ENCODE measurements around the gene SNX12. TPM values are rescaled to one million over a fixed set of nuclear protein-coding genes. Genes with fewer than 3 reads are reported as not detected.

The SNX12 gene
- total RNA-seq, 1 experiment from 2014 or later = 48.4 TPM

DNA sequence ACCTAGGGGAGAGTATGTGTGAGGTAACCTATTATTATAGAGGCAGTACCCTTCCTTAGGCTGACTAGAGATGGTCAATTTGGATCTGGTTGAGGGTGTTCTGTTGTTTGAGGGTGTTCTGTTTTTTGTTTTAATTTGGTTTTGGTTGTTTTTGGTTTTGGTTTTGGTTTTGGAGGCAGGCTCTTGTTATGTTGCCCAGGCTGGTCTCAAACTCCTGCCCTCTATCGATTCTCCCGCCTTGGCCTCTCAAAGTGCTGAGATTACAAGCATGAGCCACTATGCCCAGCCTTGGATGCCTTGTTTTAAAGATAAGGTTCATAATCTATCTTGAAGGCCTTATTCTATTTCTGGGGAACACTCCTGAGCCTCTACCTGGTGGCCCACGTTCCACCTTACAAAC lies 37.5 kb upstream of the SNX12 start:
- intact Hi-C loops (cut with micrococcal nuclease) = no loop called here
- Histone ChIP-seq H3K4me3 (ENCODE audit: low read length) (no peak overlapping the region), H3K27me3 (ENCODE audit: low read length) (no peaks in the 10 kb centered on the region), H3K4me1 (ENCODE audit: insufficient read depth, low read length) (no peaks in the 10 kb centered on the region), H3K9ac (ENCODE audit: low read length) (no peak overlapping the region), H3K79me2 (ENCODE audit: low read length) (no peaks in the 10 kb centered on the region), H3K27ac (ENCODE audit: low read length) (no peak overlapping the region), H3K9me3 (ENCODE audit: low read length) (no peaks in the 10 kb centered on the region), H3K9me2 (replicated peaks; ENCODE audit: low read length) (no peaks in the 10 kb centered on the region), H4K20me1 (ENCODE audit: low read length) (no peaks in the 10 kb centered on the region), H3K36me3 (ENCODE audit: low read depth, low read length) (no peaks in the 10 kb centered on the region), H3F3A (ENCODE audit: low read length, unreplicated experiment) (no peaks in the 10 kb centered on the region), H3K4me2 (ENCODE audit: low read length) (no peak overlapping the region), H2AFZ (ENCODE audit: low read length) (no peak overlapping the region)
- POLR2A ChIA-PET (ENCODE audit: unreplicated experiment) = no interaction called here
- no TSS peak for BruUV-seq (replicated peaks)
- CTCF ChIA-PET = no interaction called here
- TF ChIP-seq, protein P1, sequence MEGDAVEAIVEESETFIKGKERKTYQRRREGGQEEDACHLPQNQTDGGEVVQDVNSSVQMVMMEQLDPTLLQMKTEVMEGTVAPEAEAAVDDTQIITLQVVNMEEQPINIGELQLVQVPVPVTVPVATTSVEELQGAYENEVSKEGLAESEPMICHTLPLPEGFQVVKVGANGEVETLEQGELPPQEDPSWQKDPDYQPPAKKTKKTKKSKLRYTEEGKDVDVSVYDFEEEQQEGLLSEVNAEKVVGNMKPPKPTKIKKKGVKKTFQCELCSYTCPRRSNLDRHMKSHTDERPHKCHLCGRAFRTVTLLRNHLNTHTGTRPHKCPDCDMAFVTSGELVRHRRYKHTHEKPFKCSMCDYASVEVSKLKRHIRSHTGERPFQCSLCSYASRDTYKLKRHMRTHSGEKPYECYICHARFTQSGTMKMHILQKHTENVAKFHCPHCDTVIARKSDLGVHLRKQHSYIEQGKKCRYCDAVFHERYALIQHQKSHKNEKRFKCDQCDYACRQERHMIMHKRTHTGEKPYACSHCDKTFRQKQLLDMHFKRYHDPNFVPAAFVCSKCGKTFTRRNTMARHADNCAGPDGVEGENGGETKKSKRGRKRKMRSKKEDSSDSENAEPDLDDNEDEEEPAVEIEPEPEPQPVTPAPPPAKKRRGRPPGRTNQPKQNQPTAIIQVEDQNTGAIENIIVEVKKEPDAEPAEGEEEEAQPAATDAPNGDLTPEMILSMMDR (conservative IDR thresholded peaks at IDR 0.05; ENCODE audit: low read depth, low read length) = no peak
- TF ChIP-seq EZH2phosphoT487 (IDR thresholded peaks at IDR 0.05; ENCODE audit: borderline replicate concordance, low read length) (no peak), EZH2 (IDR thresholded peaks at IDR 0.05; ENCODE audit: low read length, unreplicated experiment) (no peak)
- no peak for ATAC-seq
- DNase-seq = no peak

GRCh38 chrX:71103110-71103983 lies 35.2 kb upstream of the SNX12 start:
- TF ChIP-seq EZH2 (IDR thresholded peaks at IDR 0.05; ENCODE audit: low read length, unreplicated experiment) = no peak
- TF ChIP-seq, protein P1 (conservative IDR thresholded peaks at IDR 0.05; ENCODE audit: low read depth, low read length) = no peak
- TF ChIP-seq EZH2phosphoT487 (IDR thresholded peaks at IDR 0.05; ENCODE audit: borderline replicate concordance, low read length) = no peak
- H3K79me2 ChIP-seq (ENCODE audit: low read length) = no peaks in the 10 kb centered on the region
- intact Hi-C loops (cut with micrococcal nuclease) = no loop called here
- DNase-seq (no peak), ATAC-seq (no peak)
- H3K4me3 ChIP-seq (ENCODE audit: low read length) = no peak overlapping the region
- no peak overlapping the region for H2AFZ ChIP-seq (ENCODE audit: low read length)
- H3K9ac ChIP-seq (ENCODE audit: low read length) = no peak overlapping the region
- H4K20me1 ChIP-seq (ENCODE audit: low read length) = no peaks in the 10 kb centered on the region
- no peak overlapping the region for H3K4me2 ChIP-seq (ENCODE audit: low read length)
- no peaks in the 10 kb centered on the region for H3K4me1 ChIP-seq (ENCODE audit: insufficient read depth, low read length)
- H3K9me2 ChIP-seq (replicated peaks; ENCODE audit: low read length) = no peaks in the 10 kb centered on the region
- no peaks in the 10 kb centered on the region for H3F3A ChIP-seq (ENCODE audit: low read length, unreplicated experiment)
- POLR2A ChIA-PET (ENCODE audit: unreplicated experiment) = no interaction called here
- BruUV-seq (replicated peaks) = no TSS peak
- H3K27me3 ChIP-seq (ENCODE audit: low read length) = no peaks in the 10 kb centered on the region
- H3K36me3 ChIP-seq (ENCODE audit: low read depth, low read length) = no peaks in the 10 kb centered on the region
- no peak overlapping the region for H3K27ac ChIP-seq (ENCODE audit: low read length)
- no peaks in the 10 kb centered on the region for H3K9me3 ChIP-seq (ENCODE audit: low read length)
- CTCF ChIA-PET = no interaction called here

DNA sequence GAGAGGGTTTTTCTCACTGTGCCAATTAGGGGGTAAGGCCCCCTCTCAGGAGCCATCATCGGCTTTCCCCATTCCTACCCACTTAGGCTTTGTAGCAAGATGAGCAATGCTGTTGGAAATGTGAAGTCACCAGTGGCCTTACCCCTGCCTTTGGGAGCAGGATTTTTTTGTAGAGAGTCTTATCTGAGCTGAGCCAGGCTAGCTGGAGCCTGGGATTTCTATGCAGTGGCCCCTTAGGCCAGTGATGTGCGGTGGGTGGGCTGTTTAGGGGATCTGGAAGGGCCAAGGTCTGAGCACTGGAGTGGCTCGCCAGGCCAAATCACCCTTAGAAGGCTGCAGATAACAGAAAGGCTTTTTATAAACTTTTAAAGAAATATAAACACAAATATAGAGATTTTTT lies 34.2 kb upstream of the SNX12 start:
- H3F3A ChIP-seq (ENCODE audit: low read length, unreplicated experiment) = no peaks in the 10 kb centered on the region
- H3K4me3 ChIP-seq (ENCODE audit: low read length) = no peak overlapping the region
- H3K27me3 ChIP-seq (ENCODE audit: low read length) = no peaks in the 10 kb centered on the region
- H3K36me3 ChIP-seq (ENCODE audit: low read depth, low read length) = no peaks in the 10 kb centered on the region
- H3K79me2 ChIP-seq (ENCODE audit: low read length) = no peaks in the 10 kb centered on the region
- H3K9me2 ChIP-seq (replicated peaks; ENCODE audit: low read length) = no peaks in the 10 kb centered on the region
- intact Hi-C loops (cut with micrococcal nuclease) = no loop called here
- no peaks in the 10 kb centered on the region for H3K4me1 ChIP-seq (ENCODE audit: insufficient read depth, low read length)
- TF ChIP-seq EZH2 (IDR thresholded peaks at IDR 0.05; ENCODE audit: low read length, unreplicated experiment) (no peak), EZH2phosphoT487 (IDR thresholded peaks at IDR 0.05; ENCODE audit: borderline replicate concordance, low read length) (no peak)
- TF ChIP-seq, protein P1 (conservative IDR thresholded peaks at IDR 0.05; ENCODE audit: low read depth, low read length) = no peak
- H3K9ac ChIP-seq (ENCODE audit: low read length) = no peak overlapping the region
- no peaks in the 10 kb centered on the region for H4K20me1 ChIP-seq (ENCODE audit: low read length)
- no peak overlapping the region for H3K4me2 ChIP-seq (ENCODE audit: low read length)
- no peaks in the 10 kb centered on the region for H3K9me3 ChIP-seq (ENCODE audit: low read length)
- POLR2A ChIA-PET (ENCODE audit: unreplicated experiment) = no interaction called here
- ATAC-seq = no peak
- H3K27ac ChIP-seq (ENCODE audit: low read length) = no peak overlapping the region
- no peak for DNase-seq
- CTCF ChIA-PET = no interaction called here
- no peak overlapping the region for H2AFZ ChIP-seq (ENCODE audit: low read length)
- BruUV-seq (replicated peaks) = no TSS peak

All from PC-3 (cell line).